Keratinocyte (primary cell): ENCODE measurements around the gene ANKRD40.

Experiments used
- EZH2 ChIP-seq: IDR thresholded peaks from one replicate; pipeline ENCODE4 v1.6.1; 2012; ENCODE audit warnings: inconsistent platforms, mild to moderate bottlenecking, low read length, moderate library complexity
- TF ChIP-seq, protein P1 (sequence below), 3 experiments: IDR thresholded peaks in 1 of 3; conservative IDR thresholded peaks in 1 of 3; optimal IDR thresholded peaks in 1 of 3; 2 replicates in 2 of 3; 3 replicates in 1 of 3; pipeline versions ENCODE3 to v1.5.1; 2011; ENCODE audit warnings: low read length in 3 of 3, mild to moderate bottlenecking in 3 of 3, moderate library complexity in 2 of 3, control low read depth in 1 of 3, inconsistent platforms in 1 of 3; ENCODE audit not compliant: insufficient read depth in 2 of 3; ENCODE audit errors: extremely low read depth in 1 of 3

DNA sequence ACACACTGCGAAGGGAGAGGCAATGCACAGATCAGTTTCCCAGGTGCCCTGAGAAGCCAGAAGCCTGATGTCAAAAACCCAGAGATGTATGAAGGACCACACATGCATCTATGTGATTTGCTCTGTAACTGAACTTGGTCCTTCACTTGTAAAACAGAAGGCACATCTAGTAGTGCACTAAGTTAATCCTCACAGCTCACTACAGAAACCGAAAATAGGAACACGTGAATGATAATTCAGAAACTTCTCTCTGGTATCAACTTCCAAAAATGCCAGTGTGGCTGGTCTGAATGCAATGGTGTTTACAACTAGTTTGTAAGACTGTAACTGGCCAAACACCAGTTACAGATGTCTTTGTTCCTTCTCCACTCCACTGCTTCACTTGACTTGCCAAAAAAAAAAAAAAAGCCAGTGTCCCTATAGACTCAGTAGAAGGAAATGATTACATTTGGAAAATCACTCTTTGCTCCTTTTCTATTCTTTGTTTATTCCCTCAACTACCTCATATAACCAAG, 11.3 kb downstream of the ANKRD40 start:
- TF ChIP-seq, protein P1, sequence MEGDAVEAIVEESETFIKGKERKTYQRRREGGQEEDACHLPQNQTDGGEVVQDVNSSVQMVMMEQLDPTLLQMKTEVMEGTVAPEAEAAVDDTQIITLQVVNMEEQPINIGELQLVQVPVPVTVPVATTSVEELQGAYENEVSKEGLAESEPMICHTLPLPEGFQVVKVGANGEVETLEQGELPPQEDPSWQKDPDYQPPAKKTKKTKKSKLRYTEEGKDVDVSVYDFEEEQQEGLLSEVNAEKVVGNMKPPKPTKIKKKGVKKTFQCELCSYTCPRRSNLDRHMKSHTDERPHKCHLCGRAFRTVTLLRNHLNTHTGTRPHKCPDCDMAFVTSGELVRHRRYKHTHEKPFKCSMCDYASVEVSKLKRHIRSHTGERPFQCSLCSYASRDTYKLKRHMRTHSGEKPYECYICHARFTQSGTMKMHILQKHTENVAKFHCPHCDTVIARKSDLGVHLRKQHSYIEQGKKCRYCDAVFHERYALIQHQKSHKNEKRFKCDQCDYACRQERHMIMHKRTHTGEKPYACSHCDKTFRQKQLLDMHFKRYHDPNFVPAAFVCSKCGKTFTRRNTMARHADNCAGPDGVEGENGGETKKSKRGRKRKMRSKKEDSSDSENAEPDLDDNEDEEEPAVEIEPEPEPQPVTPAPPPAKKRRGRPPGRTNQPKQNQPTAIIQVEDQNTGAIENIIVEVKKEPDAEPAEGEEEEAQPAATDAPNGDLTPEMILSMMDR (optimal IDR thresholded peaks at IDR 0.05 in 1 of 3, IDR thresholded peaks at IDR 0.05 in 1 of 3, conservative IDR thresholded peaks at IDR 0.05 in 1 of 3; ENCODE audit: extremely low read depth in 1 of 3, insufficient read depth in 2 of 3, low read length in 3 of 3): no peak
- TF ChIP-seq EZH2: no peak
